CD4-positive, alpha-beta T cell treated with Interleukin-21 for 1 hour (primary cell): ENCODE data around the gene GIPC2.
"Not testable (repeated sequence)": the region's sequence is repeated elsewhere in the genome, so short reads cannot be mapped to it uniquely, and the experiment has no call there.

ENCODE experiments used
- DNase-seq: peaks from one replicate; pipeline ENCODE4 v3.0.0-alpha.2; 2020

GIPC2 gene

DNA sequence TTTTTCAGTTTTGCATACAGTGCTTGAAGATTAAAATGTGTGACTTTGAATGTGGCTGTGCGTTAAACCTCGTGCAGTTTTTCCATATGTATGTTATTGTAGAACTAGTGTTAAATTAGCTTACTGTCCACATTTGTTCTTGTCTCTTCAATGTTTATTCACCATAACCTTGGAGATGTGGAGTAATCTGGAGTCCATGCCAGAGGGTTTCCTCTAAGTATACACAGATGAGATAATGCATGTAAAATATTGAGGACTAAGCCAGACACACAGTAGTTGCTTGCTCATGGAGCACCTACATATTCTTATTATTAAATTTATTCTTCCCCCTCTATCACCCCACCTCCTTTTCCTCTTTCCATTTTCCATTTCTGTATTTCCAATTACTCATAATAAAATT lies 7.7 kb upstream of the GIPC2 start:
- no peak for DNase-seq

- DNase-seq, result no peak
Measured at GRCh38 chr1:78038491-78038939, 7.3 kb upstream of the GIPC2 start.

DNA sequence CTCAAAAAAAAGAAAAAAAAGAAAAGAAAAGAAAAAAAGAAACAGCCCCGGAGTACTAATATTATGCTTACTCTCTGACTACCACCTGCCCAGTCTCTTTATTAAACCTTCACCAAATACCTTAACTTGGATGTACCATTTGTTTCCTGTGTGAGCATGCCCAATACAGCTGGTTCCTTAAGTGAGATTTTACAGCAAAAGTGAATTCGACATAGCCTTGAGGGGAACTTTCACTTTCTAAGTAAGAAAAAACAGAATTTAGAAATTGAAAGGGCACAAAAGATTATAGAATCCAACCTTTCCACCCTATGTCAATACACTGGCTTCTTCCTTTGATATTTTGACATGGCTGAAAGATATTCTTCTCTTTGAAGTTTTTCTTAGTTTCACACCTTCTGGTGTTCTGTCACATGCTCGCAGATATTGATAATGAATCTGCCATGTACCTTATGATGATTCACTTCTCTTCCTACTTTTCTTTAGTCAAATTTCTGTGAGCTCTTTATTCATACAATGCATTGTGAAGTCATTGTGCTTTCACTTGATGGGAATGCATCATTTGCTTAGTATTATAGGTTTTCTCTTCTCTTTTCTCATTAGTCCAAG lies 5.2 kb upstream of the GIPC2 start:
- DNase-seq, result no peak

DNA sequence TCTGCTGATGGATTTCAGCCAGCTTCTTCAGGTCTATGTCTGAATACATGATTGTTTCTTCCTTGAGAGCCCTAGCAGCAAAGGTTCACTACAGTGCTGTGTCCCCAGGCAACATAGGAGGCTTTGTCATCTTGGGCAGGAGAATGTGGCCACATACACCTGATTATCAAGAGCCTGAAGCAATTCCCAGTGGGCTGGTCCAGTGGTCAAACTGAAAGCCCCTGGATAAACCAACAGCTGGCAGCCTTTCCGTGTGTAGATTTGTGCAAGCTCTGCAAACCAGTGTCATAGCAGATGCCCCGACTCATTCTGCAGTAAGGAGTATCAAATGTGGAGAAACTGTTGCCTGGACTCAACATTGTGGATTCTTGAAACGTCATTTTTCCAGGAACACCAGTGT lies 2.3 kb upstream of the GIPC2 start:
- DNase-seq, result no peak

DNA sequence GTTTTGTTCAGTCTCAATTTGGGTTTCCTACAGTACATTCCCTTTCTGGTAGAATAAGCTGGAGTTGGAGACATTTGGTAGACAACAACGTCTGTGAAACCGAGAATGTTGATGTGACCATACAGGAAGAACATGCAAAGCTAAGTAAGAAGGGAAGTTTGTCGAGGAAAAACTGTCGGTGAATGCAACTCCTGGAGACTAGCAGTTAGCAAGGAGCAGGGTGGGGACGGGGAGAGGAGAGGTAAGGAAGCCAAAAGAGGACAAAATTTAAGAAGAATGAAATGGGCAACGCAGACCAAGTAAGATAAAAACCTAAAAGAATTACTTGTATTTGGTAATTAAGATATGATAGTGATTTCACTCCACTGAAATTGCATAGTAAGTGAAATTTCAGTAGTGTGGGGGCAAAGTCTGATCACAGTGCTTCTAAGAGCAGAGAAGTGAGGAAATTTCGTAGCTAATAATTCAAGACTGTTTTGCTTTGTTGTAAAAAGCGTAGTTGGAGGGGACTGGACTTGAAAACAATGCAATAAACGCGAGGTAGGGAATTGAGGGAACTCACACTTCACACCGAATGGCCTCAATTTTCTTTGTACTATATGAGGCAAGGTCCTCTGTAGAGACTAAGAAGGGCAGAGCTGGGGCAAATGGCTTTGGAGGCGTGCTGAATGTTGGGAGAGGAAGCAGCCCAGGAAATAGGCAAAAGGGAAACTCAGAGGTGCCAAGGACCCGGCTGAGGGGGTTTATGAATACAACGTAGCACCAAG lies 787 bp upstream of the GIPC2 start:
- DNase-seq, result no peak

DNA sequence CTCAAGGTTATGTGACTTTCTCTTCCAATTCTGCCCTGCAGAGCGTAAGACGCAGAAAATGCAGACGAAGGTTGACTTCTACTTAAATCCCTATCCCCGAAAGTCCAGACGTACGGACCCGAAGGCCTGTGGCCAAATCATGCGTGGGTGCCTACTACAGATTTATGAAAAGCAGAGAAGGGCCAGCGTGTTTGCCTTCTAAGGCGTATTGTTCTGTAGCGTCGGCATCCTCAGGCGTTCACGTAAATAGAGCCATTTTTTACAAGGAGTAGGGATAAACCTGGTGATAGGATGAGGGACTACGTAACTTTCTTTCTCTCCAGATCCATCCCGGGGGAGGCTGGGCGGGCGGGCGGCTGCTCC lies 222 bp upstream of the GIPC2 start:
- DNase-seq, result no peak

GRCh38 chr1:78047106-78047505 lies 1.3 kb downstream of the GIPC2 start:
- no peak for DNase-seq

GRCh38 chr1:78047631-78048030 lies 1.9 kb downstream of the GIPC2 start:
- no peak for DNase-seq

DNA sequence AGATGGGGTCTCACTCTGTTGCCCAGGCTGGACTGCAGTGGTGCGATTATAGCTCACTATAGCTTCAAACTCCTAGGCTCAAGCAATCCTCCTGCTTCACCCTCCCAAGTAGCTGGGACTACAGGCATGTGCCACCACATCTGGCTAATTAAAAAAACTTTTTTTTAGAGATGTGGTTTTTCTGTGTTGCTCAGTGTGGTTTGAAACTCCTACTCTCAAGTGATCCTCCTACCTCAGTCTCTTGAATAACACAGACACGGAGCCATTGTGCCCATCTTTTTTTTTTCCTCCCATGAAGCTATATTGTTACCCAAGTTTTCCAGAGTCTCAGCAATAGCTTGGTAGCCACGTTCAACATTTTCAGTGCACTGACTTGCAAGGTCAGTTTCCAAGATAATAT lies 2.7 kb downstream of the GIPC2 start:
- no peak for DNase-seq

DNA sequence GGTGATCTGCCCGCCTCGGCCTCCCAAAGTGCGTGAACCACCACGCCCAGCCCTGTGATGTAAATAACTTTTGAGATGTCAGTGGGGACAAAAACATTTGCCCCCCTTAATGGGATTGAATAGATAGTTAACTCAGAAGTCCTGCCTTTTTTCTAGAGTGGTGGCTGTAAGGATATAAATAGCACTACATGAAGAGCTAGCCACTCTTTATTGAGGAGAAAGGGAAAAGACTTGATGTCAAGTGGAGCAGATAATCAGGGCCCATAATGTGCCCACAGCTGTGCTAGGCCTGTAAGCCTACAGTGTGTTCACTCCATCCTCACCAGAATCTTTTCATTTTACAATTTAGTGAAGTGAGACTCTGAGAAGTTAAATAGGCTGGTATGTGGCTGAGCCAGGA lies 3.6 kb downstream of the GIPC2 start:
- DNase-seq, result no peak

DNA sequence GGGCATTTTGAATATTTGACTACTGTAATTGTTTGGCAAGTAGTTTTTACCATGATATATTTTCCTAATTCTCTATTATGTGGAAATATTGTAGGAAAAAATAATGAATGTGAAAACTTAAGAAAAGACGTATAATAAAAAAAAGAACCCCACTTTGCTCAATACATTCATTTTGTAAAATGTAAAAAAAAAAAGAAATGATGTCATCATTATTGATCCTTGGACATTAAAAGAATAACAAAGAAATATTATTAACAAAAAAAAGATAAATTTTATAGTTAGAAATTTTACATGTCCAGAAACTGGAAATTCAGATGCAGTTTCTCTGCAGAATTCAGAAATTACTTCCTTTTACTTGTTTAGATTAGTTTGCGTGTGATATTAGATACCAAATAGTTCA lies 5.2 kb downstream of the GIPC2 start:
- no peak for DNase-seq

GRCh38 chr1:78052685-78053405 lies 7.1 kb downstream of the GIPC2 start:
- DNase-seq, result no peak

DNA sequence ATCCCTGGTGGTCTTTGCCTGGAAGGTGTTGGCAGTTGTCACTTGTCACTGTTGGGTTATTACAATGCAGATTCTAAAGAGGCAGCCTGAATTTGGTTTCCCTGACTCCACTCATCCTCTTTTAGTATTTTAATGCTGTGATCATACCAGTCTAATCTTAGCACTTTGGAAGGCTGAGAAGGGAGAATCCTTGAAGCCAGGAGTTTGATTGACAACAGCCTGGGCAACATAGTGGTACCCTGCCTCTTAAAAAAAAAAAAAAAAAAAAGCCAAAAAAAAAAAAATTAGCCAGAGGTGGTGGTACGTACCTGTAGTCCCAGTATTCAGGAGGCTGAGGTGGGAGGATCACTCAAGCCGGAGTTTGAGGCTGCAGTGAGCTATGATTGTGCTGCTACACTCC lies 7.7 kb downstream of the GIPC2 start:
- no peak for DNase-seq

GRCh38 chr1:78054559-78054958 lies 8.8 kb downstream of the GIPC2 start:
- no peak for DNase-seq

GRCh38 chr1:78054972-78055371 lies 9.2 kb downstream of the GIPC2 start:
- no peak for DNase-seq

- DNase-seq, result no peak
Measured at GRCh38 chr1:78055565-78056132, 9.9 kb downstream of the GIPC2 start.

DNA sequence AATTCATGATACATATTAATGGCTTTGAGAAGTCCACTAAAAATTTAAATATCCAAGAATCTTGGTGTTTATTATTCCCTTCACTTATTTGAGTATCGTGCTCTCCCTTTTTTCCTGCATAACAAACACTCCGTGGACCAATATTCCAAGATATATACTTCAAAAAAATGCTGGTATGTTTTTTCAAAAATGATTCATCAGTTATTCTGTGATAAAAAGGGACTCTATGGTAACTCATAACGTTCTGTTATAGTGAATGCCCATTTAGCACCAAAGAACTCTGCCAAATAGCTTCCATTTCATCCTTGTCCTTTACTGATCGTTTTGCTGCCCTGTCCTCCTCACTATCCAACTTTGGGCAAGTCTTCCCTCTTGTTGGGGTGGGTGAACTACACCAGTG lies 12.9 kb downstream of the GIPC2 start:
- no peak for DNase-seq

GRCh38 chr1:78060857-78061563 lies 15.2 kb downstream of the GIPC2 start:
- no peak for DNase-seq

- DNase-seq, result no peak
Measured at GRCh38 chr1:78061825-78062523, 16.2 kb downstream of the GIPC2 start.

GRCh38 chr1:78064886-78065285 lies 19.1 kb downstream of the GIPC2 start:
- not testable (repeated sequence) for DNase-seq

DNA sequence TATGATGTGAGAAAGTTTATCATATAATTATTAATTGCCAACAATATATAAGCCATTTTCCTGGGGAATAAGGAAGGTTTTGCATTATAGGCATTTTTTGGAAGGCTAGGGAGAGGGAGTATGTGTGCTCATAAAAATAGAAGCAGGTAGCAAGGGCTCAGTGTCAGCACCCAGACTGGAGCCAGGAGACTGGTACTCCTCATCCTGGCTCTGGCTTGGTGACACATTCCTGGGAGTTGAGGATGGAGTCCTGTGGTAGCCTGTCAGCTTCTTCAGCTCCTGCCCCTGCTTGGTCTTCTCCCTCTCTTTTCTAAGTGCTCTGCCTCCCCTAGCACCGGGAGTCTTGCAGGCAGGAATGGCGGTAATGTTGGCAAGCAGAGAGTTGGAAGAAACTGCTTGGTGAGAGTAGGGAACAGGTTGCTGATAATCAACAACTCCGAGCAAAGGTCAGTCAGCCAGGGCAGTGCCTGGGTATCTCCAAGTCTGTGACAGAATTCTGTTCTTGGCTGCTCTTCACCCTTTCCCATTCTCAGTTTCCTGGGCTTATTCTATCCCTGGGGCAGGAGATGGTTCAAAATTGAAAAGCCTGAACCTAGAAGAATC lies 23.0 kb downstream of the GIPC2 start:
- no peak for DNase-seq

DNA sequence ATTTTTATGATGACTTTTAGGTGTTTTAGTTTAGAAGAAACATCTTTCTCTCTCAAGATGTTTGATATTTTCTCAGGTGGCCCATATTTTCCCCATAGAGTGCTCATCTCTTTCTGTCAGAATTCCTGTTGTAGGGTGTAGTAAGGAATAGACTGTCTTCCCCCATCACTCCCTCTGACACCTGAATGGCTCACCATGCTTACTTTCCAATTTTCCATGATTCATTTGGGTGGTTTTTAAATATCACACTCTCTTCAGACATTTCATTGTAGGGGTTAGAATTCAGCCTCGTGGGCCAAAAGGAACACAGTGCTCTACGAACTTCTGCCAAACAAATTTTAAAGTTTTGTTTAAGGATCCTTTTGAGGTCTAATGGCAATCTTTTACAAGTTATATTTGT lies 24.0 kb downstream of the GIPC2 start:
- no peak for DNase-seq
